Measurements from ENCODE around the gene BRAT1.
"Not testable (repeated sequence)": the region's sequence is repeated elsewhere in the genome, so short reads cannot be mapped to it uniquely, and the experiment has no call there.

BRAT1 gene

DNA sequence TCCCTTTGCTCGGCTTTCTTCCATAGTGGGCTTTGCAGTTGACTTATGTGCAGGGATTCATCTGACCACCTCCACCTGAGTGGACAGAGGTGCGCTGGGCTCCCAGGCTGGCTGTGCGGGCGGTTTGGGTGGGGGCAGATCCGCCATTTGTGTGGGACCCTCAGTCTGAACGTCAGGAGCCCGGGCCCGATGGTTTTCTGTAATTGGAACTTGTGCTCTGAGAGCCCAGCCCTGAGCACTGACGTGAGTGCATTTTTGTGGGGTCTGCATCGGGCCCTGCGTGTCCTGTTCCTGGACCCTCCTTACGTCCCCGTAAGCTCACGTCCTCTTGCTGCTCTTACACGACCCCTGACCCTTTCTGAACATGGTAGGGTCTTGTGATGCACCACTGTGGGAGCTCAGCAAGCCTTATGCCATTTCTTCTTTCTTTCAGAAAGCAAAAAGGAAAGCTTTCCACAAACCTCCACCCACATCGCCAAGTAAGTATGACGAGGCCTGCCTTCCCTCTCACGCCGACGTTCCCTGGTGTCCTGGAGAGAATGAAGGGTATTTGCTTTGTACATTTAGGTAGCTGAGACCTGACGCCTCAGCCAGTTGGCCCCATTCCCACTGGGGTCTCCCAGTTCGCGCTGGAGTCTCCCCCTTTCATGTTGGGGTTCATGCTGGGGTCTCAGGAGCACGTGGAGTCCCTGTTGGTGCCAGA, 13.3 kb upstream of the BRAT1 start:
- TF ChIP-seq, protein P1, sequence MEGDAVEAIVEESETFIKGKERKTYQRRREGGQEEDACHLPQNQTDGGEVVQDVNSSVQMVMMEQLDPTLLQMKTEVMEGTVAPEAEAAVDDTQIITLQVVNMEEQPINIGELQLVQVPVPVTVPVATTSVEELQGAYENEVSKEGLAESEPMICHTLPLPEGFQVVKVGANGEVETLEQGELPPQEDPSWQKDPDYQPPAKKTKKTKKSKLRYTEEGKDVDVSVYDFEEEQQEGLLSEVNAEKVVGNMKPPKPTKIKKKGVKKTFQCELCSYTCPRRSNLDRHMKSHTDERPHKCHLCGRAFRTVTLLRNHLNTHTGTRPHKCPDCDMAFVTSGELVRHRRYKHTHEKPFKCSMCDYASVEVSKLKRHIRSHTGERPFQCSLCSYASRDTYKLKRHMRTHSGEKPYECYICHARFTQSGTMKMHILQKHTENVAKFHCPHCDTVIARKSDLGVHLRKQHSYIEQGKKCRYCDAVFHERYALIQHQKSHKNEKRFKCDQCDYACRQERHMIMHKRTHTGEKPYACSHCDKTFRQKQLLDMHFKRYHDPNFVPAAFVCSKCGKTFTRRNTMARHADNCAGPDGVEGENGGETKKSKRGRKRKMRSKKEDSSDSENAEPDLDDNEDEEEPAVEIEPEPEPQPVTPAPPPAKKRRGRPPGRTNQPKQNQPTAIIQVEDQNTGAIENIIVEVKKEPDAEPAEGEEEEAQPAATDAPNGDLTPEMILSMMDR (IDR thresholded peaks at IDR 0.05; ENCODE audit: low read depth, low read length) = no peak
- no peak overlapping the region for H3K4me3 ChIP-seq (ENCODE audit: low read depth, low read length)

DNA sequence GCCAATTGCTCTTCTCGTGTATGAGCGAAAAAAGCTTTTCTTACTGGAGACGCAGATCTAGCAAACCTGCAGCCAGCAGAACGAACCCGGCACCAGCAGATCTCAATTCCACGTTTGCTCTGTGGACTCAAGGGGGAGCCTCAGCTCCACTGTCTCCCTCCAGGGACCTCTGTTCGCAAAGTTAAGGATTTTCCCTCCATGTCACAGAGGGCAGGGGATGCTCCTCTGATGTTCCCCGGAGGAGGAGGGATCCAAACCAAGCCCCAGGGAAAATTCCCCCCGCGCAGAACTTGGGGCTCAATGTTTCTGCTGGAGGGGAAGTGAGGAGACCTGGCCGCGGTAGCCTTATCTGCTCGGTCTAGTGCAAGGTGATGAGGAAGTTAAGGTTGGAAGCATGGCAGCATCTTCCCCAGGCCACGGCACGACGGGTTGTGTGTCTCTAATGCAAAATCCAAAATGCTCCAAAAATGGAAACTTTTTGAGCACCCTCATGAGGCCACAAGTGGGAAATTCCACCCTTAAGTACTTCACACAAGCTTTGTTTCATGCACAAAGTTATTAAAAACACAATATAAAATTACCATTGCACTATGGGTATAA, 12.5 kb upstream of the BRAT1 start:
- TF ChIP-seq, protein P1 (IDR thresholded peaks at IDR 0.05; ENCODE audit: low read depth, low read length) = peak; percentile 50
- H3K4me3 ChIP-seq (ENCODE audit: low read depth, low read length) = no peak overlapping the region

DNA sequence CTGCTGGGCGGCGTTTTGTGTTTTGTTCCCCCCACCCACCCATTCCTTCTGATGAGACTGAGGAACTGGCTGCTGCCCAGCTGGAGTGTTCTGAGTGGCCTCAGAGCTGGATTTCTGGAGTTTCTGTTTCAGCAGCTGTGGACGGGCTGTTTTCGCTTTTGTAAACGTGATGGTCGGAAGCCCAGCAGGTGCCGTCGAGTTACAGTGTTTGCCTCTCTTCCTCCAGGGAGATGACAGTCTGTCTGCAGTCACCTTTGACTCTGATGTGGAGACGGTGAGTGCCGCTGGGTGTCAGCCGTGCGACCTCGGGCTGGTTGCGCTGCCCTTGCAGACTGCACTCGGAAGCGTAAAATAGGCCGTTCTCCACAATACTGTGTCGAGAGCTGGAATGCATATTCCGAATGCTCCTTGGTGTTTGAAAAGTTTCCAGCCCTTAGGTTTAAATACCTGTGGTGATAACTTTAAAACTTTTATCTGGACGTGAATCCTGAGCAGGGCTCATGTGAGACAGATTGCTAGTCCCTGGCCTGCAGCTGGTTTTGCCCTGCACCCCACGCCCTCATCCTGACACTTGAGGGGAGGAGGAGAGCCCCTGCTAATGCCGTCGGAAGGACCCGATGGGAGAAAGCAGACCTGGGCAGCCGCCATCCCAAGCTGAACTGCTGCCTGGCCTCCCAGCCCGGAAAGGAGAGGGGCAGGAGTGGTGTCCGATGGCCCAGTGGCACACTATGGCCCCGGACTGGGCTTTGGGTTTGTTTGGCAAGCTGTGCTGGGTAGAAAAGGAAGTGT, 11.8 kb upstream of the BRAT1 start:
- TF ChIP-seq, protein P1 (IDR thresholded peaks at IDR 0.05; ENCODE audit: low read depth, low read length) = no peak
- H3K4me3 ChIP-seq (ENCODE audit: low read depth, low read length) = no peak overlapping the region

DNA sequence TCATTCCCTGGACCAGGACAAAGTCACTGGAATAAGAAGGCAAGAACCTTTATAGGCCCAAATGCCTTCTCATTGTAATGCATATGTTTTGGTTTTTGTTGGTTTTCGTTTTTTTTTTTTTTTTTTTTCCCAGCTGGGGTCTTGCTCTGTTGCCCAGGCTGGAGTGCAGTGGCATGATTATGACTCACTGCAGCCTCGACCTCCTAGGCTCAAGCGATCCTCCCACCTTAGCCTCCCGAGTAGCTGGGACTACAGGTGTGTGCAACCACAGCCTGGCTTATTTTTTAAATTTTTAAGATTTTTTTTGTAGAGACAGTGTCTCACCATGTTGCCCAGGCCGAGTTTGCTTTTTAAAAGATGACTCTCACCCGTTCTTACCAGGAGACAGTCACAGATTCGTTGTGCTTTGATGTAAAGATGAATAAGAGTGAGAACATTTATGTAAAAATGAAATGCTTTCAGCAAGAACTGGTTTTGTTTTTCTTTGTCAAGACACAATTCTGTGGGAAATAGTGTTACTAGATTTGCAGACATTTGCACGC, 11.1 kb upstream of the BRAT1 start:
- no peak overlapping the region for H3K4me3 ChIP-seq (ENCODE audit: low read depth, low read length)
- TF ChIP-seq, protein P1 (IDR thresholded peaks at IDR 0.05; ENCODE audit: low read depth, low read length) = no peak

DNA sequence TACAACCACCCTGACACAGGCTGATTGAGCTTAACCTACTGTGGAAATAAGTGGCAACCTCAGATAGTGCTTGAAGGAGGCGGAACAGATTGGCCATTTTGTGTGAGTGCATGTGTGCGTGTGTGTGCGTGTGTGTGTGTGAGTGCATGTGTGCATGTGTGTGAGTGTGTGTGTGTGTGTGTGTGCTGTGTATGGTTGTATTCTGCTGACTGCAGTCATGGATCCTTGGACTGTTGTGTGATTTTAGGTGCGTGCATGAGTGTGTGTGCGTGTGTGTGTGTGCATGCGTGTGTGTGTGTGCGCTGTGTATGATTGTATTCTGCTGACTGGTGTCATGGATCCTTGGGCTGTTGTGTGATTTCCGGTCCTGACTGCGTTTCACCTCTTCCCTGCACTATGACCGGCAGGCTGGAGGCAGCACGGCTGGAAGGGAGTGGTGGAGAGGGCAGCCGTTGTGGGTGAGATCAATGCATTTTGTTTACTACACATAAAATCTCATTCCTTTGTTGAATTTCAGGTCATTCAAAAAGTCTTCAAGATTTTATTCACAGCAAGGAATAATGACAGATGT, 9.7 kb upstream of the BRAT1 start:
- TF ChIP-seq, protein P1 (IDR thresholded peaks at IDR 0.05; ENCODE audit: low read depth, low read length) = no peak

DNA sequence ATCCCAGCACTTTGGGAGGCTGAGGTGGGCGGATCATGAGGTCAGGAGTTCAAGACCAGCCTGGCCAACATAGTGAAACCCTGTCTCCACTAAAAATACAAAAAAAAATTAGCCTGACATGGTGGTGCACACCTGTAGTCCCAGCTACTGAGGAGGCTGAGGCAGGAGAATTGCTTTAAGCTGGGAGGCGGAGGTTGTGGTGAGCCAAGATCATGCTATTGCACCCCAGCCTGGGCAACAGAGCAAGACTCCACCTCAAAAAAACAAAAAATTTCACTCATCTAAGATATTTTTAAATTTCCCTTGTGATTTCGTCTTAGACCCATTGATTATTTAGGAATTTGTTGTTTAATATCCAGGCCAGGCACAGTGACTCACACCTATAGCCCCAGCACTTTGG, 8.6 kb upstream of the BRAT1 start:
- H3K4me3 ChIP-seq (ENCODE audit: low read depth, low read length) = not testable (repeated sequence)

More for the DNA sequence above, 9.7 kb upstream of the BRAT1 start:
- no peak overlapping the region for H3K4me3 ChIP-seq (ENCODE audit: low read depth, low read length)

DNA sequence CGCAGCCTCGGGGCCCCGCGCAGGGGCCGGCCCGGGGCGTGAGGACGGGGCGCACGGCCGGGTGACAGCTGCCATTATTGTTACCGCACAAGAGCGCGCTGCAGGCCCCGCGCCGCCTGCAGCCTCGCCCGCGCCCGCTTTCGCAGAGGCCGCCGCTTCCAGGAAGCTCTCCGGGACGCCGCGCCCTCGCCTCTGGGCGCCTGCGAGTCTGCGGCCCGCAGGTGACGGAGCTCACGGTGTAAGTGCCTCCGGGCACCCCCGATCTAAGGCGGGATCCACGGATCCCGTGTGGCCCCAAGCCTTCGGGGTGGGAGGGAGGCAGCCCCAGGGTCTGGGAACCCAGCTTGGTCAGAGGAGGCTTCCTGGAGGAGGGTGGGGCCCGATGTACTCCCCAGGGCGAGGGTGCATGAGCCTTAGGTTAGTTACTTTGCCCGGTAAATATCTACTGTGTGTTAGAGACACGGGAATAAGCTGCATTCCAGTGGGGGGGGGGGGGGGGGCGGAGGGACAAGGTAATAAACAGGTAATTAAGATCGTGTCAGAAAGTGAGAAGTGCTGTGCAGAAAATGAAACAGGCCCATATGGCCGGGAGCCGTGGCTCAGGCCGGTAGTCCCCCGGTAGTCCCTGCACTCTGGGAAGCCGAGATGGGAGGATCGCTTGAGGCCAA, 4.1 kb upstream of the BRAT1 start:
- TF ChIP-seq, protein P1 (IDR thresholded peaks at IDR 0.05; ENCODE audit: low read depth, low read length) = no peak
- H3K4me3 ChIP-seq (ENCODE audit: low read depth, low read length) = peak overlapping the region; percentile 80

All from WI38 (cell line).